AG09309 (cell line): ENCODE measurements around the gene GTF3C4.

Experiments
- DNase-seq: peaks from one replicate; pipeline ENCODE4 v3.0.0-alpha.2; 2010; ENCODE audit warnings: low read depth
- H3K4me3 ChIP-seq: 2 replicates; pipeline ENCODE4 v1.5.1; 2011; ENCODE audit warnings: mild to moderate bottlenecking, low read depth, low read length, moderate library complexity; ENCODE audit not compliant: control insufficient read depth
- CTCF ChIP-seq: IDR thresholded peaks from 2 replicates; pipeline ENCODE4 v1.5.1; 2011; ENCODE audit warnings: mild to moderate bottlenecking, low read depth, low read length, inconsistent platforms; ENCODE audit not compliant: insufficient read depth, control insufficient read depth; ENCODE audit errors: missing control alignments

Gene GTF3C4

GRCh38 chr9:132681561-132681960, 11.3 kb downstream of the GTF3C4 start:
- no peak for DNase-seq
- no peak for TF ChIP-seq CTCF

GRCh38 chr9:132683873-132684272, 13.6 kb downstream of the GTF3C4 start:
- no peak for DNase-seq
- no peak overlapping the region for H3K4me3 ChIP-seq
- no peak for TF ChIP-seq CTCF

More at GRCh38 chr9:132681561-132681960, 11.3 kb downstream of the GTF3C4 start:
- H3K4me3 ChIP-seq: no peak overlapping the region

GRCh38 chr9:132690696-132691095, 20.4 kb downstream of the GTF3C4 start:
- no peak for TF ChIP-seq CTCF
- DNase-seq: no peak
- H3K4me3 ChIP-seq: no peak overlapping the region

GRCh38 chr9:132694144-132694543, 23.9 kb downstream of the GTF3C4 start:
- no peak for TF ChIP-seq CTCF
- no peak for DNase-seq
- no peak overlapping the region for H3K4me3 ChIP-seq

- no peak overlapping the region for H3K4me3 ChIP-seq
- TF ChIP-seq CTCF: no peak
- no peak for DNase-seq
Measured at GRCh38 chr9:132697230-132697629, 27.0 kb downstream of the GTF3C4 start.

- DNase-seq: no peak
Measured at GRCh38 chr9:132698989-132699388, 28.7 kb downstream of the GTF3C4 start.

More at GRCh38 chr9:132698989-132699388, 28.7 kb downstream of the GTF3C4 start:
- TF ChIP-seq CTCF: no peak
- no peak overlapping the region for H3K4me3 ChIP-seq
